Astrocyte (in vitro differentiated cells and primary cell): ENCODE data around the gene OR1N2.

ENCODE experiments used
- CTCF ChIP-seq: IDR thresholded peaks from 2 replicates; pipeline ENCODE4 v1.5.1; 2011; ENCODE audit warnings: low read depth, mild to moderate bottlenecking, inconsistent platforms, low read length, moderate library complexity; ENCODE audit not compliant: insufficient read depth
- EZH2 ChIP-seq: IDR thresholded peaks from 2 replicates; pipeline ENCODE4 v1.6.1; 2012; ENCODE audit warnings: mild to moderate bottlenecking, low read length, inconsistent platforms; ENCODE audit not compliant: insufficient read depth

- no peak for TF ChIP-seq EZH2
- no peak for TF ChIP-seq CTCF
Observed at GRCh38 chr9:122510502-122510901, 42.4 kb upstream of the OR1N2 start, which contains the start of gene OR1J2.
